ENCODE measurements around the gene DRAXIN.

Gene DRAXIN

DNA sequence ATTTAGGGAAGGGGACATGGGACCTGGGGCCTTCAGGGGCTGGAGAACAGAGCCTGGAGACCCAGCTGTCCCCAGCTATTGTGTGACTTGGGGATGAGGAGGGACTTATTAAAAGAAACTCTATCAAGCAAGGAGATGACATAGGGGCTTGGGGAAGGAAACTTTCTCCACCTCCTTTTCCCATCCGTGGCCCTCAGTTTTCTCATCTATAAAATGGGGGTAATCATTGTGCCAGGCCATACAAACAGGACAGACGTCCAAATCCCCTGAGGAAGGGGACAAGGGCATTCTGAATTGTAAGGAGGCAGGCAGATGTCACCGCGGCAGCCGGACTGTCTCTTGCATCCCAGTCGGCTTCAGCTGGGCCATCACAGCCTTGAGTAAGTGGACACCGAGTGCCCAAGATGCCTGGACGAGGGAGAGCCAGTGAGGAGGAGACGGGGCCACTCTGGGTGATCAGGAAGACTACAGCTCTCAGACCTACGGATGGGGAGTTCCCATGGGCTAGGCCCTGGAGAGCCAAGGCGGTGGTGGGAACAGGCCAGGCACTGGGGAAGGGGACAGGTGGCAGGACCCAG lies 39.2 kb upstream of the DRAXIN start:
- TF ChIP-seq CTCF (IDR thresholded peaks at IDR 0.05), result no peak

DNA sequence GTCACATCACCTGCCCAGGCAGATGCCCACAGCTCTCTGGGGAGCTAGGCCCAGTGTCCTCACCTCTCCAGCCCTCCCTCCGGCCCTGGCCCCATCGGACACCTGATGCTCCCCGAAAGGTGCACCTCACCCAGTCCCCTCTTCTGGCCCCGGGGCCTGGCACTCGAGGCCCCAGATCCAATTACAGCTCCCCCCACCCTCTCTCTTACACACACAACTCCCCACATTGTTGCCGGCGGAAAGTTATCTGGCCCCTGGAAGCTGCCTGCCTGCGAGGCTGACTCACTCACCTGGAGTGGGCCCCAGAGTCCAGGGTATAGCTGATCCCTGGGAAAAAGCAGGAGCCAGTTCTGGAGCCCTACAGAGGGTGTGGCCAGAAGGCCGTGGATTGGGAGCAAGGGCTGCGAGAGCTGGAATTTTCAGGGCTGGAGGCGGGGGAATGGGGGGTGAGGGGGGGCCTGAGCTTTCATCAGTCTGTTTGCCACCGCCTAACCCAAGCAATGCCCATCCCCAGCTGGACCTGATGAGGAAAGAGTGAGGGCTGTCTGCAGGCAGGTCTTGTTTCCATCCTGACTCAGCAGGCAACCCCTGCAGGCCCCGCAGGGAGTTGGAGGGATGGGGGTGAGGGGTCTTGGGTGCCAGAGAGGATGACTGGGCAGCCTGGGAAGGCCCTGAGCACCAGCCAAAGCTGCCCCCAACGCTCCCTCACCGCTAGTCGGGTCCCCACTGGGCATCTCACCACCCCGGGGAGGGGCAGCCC lies 38.2 kb upstream of the DRAXIN start:
- no peak for TF ChIP-seq CTCF (IDR thresholded peaks at IDR 0.05)

- TF ChIP-seq CTCF (IDR thresholded peaks at IDR 0.05), result no peak
Measured at GRCh38 chr1:11653861-11654136, 37.7 kb upstream of the DRAXIN start.

DNA sequence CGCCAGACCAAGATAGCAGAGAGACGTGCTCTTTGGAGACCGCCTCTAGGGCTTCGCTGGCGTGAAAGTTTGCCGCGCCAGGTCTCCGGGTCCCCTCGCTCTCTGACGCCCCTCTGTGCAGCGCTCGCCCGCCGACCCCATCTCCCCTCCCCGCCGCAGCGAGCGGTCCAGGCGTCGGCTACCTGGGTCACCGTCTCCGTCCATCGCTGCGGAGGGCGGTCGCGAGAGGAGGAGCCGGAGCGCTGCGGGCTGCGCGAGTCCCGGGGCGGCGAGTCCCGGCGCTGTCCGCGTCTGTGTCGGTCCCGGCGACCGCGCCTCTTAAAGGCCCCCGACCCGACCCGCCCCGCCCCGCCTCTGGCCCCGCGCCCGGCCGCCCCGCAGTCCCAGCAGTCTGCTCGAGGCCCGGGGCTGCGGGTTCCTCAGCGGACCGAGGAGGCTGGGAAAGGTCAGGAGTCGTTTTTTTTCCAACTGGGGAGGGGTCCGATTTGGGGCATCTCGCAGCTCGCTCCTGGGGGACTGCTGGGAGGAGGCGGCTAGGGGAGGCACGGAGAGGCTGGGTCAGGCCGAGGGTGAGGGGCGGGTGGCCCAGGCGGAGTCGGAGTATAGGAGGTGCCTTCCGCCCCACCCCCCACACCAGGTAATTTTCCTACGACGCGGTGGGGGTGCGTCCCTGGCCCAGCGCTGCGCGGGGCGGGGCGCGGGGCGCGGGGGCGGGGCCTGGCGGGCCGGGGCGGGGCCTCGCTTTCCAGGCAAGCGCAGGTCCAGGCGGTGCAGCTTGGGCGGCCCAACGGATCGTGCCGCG lies 37.2 kb upstream of the DRAXIN start, which contains the start of the genes FBXO2 and FBXO44:
TSS of gene FBXO2 (minus strand) at position 293 of the 802 bp plus-strand sequence. CDS start at position 204, 89 bp downstream.
TSS of gene FBXO44 (plus strand) at position 741 of the 802 bp plus-strand sequence. CDS start 959 bp downstream, outside the sequence.
- TF ChIP-seq CTCF (IDR thresholded peaks at IDR 0.05), result no peak

DNA sequence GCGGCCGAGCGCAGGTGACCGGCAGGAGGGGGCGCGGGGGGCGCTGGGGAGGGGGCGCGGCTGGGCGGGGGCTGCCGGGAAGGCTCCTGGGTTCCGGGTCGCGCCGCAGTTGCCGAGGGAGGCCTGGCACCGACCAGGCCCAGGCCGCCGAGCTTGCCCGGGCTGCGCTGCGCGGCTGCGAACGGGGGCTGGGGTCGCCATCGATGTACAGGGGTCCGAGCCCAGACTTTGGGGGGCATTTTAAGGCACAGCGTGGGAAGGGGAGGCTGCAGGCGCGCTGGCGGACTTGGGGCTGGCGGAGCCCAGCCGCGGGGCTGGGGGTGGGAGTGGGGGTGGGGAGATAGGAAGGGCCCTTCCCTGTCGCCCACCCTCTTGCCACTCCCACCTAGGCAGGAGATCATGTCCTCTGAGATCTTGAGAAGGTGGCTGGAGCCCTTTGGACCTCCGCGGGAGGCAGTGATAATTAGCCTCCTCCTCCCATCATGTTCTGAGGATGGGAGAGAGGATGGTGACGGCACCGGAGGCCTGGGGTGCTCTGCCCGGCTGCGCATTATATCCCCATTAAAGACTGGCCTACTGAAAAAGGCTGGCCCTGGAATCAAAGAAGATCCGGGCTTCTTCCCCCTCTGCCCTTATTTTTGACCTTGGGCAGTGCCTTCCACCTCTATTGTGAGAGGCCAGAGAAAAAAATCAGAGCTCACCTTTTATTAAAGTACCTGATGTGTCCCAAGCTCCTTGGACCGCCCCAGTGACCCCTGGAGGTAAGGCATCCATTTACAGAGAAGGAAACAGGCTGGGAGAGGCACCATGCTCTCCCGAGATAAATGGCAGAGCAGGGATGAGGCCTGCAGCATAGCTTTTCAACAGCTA lies 36.3 kb upstream of the DRAXIN start:
- no peak for TF ChIP-seq CTCF (IDR thresholded peaks at IDR 0.05)

GRCh38 chr1:11657654-11658053 lies 33.9 kb upstream of the DRAXIN start:
- no peak for TF ChIP-seq CTCF (IDR thresholded peaks at IDR 0.05)

GRCh38 chr1:11658542-11658941 lies 33.0 kb upstream of the DRAXIN start:
- TF ChIP-seq CTCF (IDR thresholded peaks at IDR 0.05), result no peak
